Upper lobe of left lung (tissue), 6 donors: ENCODE data around the gene ATRNL1. TPM values are rescaled to one million over a fixed set of nuclear protein-coding genes. Genes with fewer than 3 reads are reported as not detected.

ENCODE experiments used
- ATAC-seq, 2 donors: fragments of 200-7000 bp; cut with Tn5 transposase; one replicate each; pipeline ENCODE4 v1.9.1; 2022; ENCODE audit warnings: mild to moderate bottlenecking in 2 of 2, moderate library complexity in 2 of 2; ENCODE audit not compliant: low FRiP score in 2 of 2
- DNase-seq, 2 donors: peaks; one replicate each; pipeline ENCODE4 v3.0.0-alpha.2; 2019 to 2020
- H3K27ac ChIP-seq, 4 donors: fragments of 200-600 bp; sonication (generic); one replicate each; pipeline ENCODE4 v1.5.1; 2016 to 2019
- H3K27me3 ChIP-seq, 4 donors: fragments of 200-600 bp; sonication (generic); one replicate each; pipeline ENCODE4 v1.5.1; 2017 to 2019
- H3K36me3 ChIP-seq, 4 donors: fragments of 200-600 bp; sonication (generic); one replicate each; pipeline ENCODE4 v1.5.1; 2016 to 2019
- H3K4me1 ChIP-seq, 4 donors: fragments of 200-600 bp; sonication (generic); one replicate each; pipeline ENCODE4 v1.5.1; 2018 to 2019
- H3K4me3 ChIP-seq, 4 donors: fragments of 200-600 bp; sonication (generic); one replicate each; pipeline ENCODE4 v1.5.1; 2017 to 2019; ENCODE audit warnings: mild to moderate bottlenecking in 2 of 4, moderate library complexity in 1 of 4
- H3K9me3 ChIP-seq, 4 donors: fragments of 200-600 bp; sonication (generic); one replicate each; pipeline ENCODE4 v1.5.1; 2018 to 2019
- CTCF ChIP-seq, 6 experiments: fragments of 450-650 bp in 4 of 6; fragments of 200-600 bp in 2 of 6; sonication (generic) in 2 of 6; IDR thresholded peaks; one replicate each; pipeline ENCODE4 v1.5.1; 2016 to 2019; ENCODE audit warnings: antibody characterized with exemption in 6 of 6
- EP300 ChIP-seq, 4 donors: sonication (generic); formaldehyde crosslinking; IDR thresholded peaks; one replicate each; pipeline ENCODE4 v1.5.1; 2017; ENCODE audit warnings: antibody characterized with exemption in 4 of 4, control low read depth in 2 of 4
- POLR2A ChIP-seq, 4 donors: fragments of 450-650 bp; IDR thresholded peaks; one replicate each; pipeline ENCODE4 v1.5.1; 2016 to 2017; ENCODE audit warnings: antibody characterized with exemption in 4 of 4, mild to moderate bottlenecking in 2 of 4
- POLR2AphosphoS5 ChIP-seq, 2 donors: sonication (generic); formaldehyde crosslinking; IDR thresholded peaks; one replicate each; pipeline ENCODE4 v1.5.1; 2017; ENCODE audit warnings: antibody characterized with exemption in 2 of 2
- WGBS, 2 donors: methylation state at CpG; one replicate each; pipeline ENCODE4 v1.1.5; 2017 to 2018; 5-methylcytosine and 5-hydroxymethylcytosine counted together
- total RNA-seq, 6 donors: library from RNA; depleted of rRNA in 4 of 6; stranded (reverse); fragments of >200 nt in 4 of 6; gene quantifications; one replicate each; pipeline versions ENCODE4 v1.1.0 to v1.2.1, GENCODE V29; 2016 to 2021
- donor health status: DM: no; HTN: no; CAD: no; lungs with moderate emphysema.
- donor health status: DM: no; HTN: yes; CAD: no; lungs with severe emphysema.

ATRNL1 gene
- total RNA-seq, 6 donors from 2014 or later = 0.11 to 1.0 (median 0.39) TPM

GRCh38 chr10:115936926-115937767 lies 844.0 kb downstream of the ATRNL1 start:
- H3K9me3 ChIP-seq = no peaks in the 10 kb centered on the region
- no peak for TF ChIP-seq EP300 (IDR thresholded peaks at IDR 0.05)
- no peak for TF ChIP-seq POLR2AphosphoS5 (IDR thresholded peaks at IDR 0.05)
- TF ChIP-seq POLR2A (IDR thresholded peaks at IDR 0.05) = no peak
- TF ChIP-seq CTCF (IDR thresholded peaks at IDR 0.05) = no peak
- 73 to 84% methylated on average over 9 of the region's 9 CpGs for WGBS, 2 donors
- H3K27ac ChIP-seq = no peak overlapping the region
- DNase-seq (no peak), ATAC-seq (no peak)
- no peaks in the 10 kb centered on the region for H3K27me3 ChIP-seq
- no peak overlapping the region for H3K4me3 ChIP-seq
- no peaks in the 10 kb centered on the region for H3K36me3 ChIP-seq
- H3K4me1 ChIP-seq = no peaks in the 10 kb centered on the region

GRCh38 chr10:115937768-115938056 lies 844.5 kb downstream of the ATRNL1 start:
- H3K4me3 ChIP-seq = no peak overlapping the region
- no peaks in the 10 kb centered on the region for H3K27me3 ChIP-seq
- no peaks in the 10 kb centered on the region for H3K36me3 ChIP-seq
- TF ChIP-seq CTCF (IDR thresholded peaks at IDR 0.05) = no peak
- no peak for TF ChIP-seq POLR2A (IDR thresholded peaks at IDR 0.05)
- no peak for TF ChIP-seq EP300 (IDR thresholded peaks at IDR 0.05)
- TF ChIP-seq POLR2AphosphoS5 (IDR thresholded peaks at IDR 0.05) = no peak
- ATAC-seq = no peak
- H3K27ac ChIP-seq = no peak overlapping the region
- WGBS, 2 donors = 29 to 39% methylated on average over 3 of the region's 3 CpGs
- DNase-seq = no peak
- no peaks in the 10 kb centered on the region for H3K9me3 ChIP-seq
- no peaks in the 10 kb centered on the region for H3K4me1 ChIP-seq

- no peaks in the 10 kb centered on the region for H3K9me3 ChIP-seq
Measured at GRCh38 chr10:115939101-115939854, 846.1 kb downstream of the ATRNL1 start.

GRCh38 chr10:115941361-115941771 lies 848.2 kb downstream of the ATRNL1 start:
- DNase-seq (no peak), ATAC-seq (no peak)
- Histone ChIP-seq H3K4me1 (no peaks in the 10 kb centered on the region), H3K27me3 (no peaks in the 10 kb centered on the region), H3K36me3 (no peaks in the 10 kb centered on the region), H3K9me3 (no peaks in the 10 kb centered on the region), H3K27ac (no peak overlapping the region), H3K4me3 (no peak overlapping the region)
- TF ChIP-seq EP300 (IDR thresholded peaks at IDR 0.05) (no peak), POLR2AphosphoS5 (IDR thresholded peaks at IDR 0.05) (no peak), CTCF (IDR thresholded peaks at IDR 0.05) (no peak), POLR2A (IDR thresholded peaks at IDR 0.05) (no peak)
- WGBS, 2 donors = 41% methylated on average over 3 of the region's 3 CpGs

More at GRCh38 chr10:115939101-115939854, 846.1 kb downstream of the ATRNL1 start:
- H3K4me1 ChIP-seq = no peaks in the 10 kb centered on the region
- DNase-seq = no peak
- WGBS, 2 donors = 67 to 73% methylated on average over 7 of the region's 7 CpGs
- TF ChIP-seq POLR2AphosphoS5 (IDR thresholded peaks at IDR 0.05) (no peak), CTCF (IDR thresholded peaks at IDR 0.05) (no peak), EP300 (IDR thresholded peaks at IDR 0.05) (no peak), POLR2A (IDR thresholded peaks at IDR 0.05) (no peak)
- no peak for ATAC-seq
- no peaks in the 10 kb centered on the region for H3K36me3 ChIP-seq
- H3K4me3 ChIP-seq = no peak overlapping the region
- H3K27me3 ChIP-seq = no peaks in the 10 kb centered on the region
- H3K27ac ChIP-seq = no peak overlapping the region
